ENCODE measurements around the gene GANC. TPM values are rescaled to one million over a fixed set of nuclear protein-coding genes. Genes with fewer than 3 reads are reported as not detected.

GANC gene
- total RNA-seq (2021): 18.5 to 20.5 TPM (median 19.6 TPM) in 3 replicates
- percentile 55 among the genes with signal in this experiment for Bru-seq, nascent RNA
- long read RNA-seq, experiment 1, full-length matches to known transcripts: 7 of 25 reads
- long read RNA-seq, experiment 1, partial matches to known transcripts: 6 of 25 reads
- long read RNA-seq, experiment 1, other reads (novel, unspliced or antisense): 12 of 25 reads
- long read RNA-seq, experiment 2, full-length matches to known transcripts: 7 of 22 reads
- long read RNA-seq, experiment 2, partial matches to known transcripts: 2 of 22 reads
- long read RNA-seq, experiment 2, other reads (novel, unspliced or antisense): 13 of 22 reads
- long read RNA-seq, experiment 3, partial matches to known transcripts: 0 of 7 reads
- long read RNA-seq, experiment 3, other reads (novel, unspliced or antisense): 6 of 7 reads

DNA sequence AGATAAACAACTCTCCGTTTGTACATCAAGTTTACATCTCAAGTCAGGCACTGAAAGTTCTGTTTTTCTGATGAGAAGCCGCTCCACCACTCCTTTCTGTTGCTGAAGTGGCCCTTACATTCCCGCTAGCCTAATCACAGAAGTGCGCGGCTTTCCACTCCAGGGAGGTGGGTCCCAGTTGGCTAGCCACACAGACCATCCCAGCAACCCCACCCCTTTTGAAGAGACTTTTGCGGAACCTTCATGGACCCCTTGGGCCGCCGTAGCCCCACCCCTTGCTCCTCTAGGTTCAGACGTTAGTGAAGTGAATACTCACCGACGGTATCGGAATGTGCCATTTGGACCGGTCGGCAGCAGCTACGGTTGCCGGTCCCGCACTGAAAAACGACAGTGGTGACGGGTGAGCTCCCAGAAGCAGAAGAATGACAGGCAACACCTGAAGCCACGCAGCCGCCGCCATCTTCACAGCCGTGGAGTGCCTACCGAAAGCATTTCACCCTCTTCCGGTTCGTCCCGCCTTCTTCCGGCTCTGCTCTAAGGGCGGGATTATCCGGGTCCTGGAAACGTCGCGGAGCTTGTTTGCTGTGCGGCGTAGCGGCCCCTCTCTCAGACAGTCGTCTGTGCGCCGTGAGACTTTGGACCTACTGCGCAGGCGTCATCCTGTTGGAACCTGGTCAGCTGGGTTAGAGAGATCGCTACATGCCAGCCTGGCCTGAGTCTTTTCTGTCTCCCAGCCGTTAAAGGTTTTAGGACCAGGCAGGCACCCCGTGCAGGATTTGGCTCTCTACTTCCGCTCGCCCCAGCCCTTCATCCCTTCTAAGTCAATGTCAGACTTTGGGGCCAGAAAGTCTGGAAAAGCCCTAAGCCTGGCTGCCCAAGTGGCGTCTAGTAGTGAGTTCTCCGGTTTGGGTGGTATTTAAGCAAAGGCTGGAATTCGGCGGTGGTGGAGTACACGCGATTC lies at the start of gene GANC, which contains the start of gene TMEM87A:
Gene GANC, plus strand, starts transcription at position 263 of the 961 bp plus-strand sequence. CDS start 1,281 bp downstream, outside the sequence.
Gene TMEM87A, minus strand, starts transcription at position 495 of the 961 bp plus-strand sequence. Its CDS starts 35 bp downstream, at position 460.
- H3K36me3 Mint-ChIP-seq: peaks cover 9% of the 10 kb centered on the region; the same call in 1 of the 2 replicates
- DNase-seq (ENCODE audit: low spot score) (peak; percentile 96), ATAC-seq (peak; percentile 96)
- H3K27me3 Mint-ChIP-seq (ENCODE audit: low read depth): no peaks in the 10 kb centered on the region
- peak within 1 kb of the TSS; percentile 97 for H3K4me3 Mint-ChIP-seq
- CTCF ChIA-PET: interaction anchor here (1.0 to 1.5 kb wide), 3 partner anchors 10 to 199 kb away, joined by 3 to 13 read pairs (median 4); no protein-coding TSS in a partner anchor
- POLR2A ChIA-PET: interaction anchor here (1.0 kb wide), 2 partner anchors 112 to 184 kb away, joined by 3 to 7 read pairs; no protein-coding TSS in a partner anchor
- no peaks in the 10 kb centered on the region for H3K9me3 Mint-ChIP-seq
- H3K27ac Mint-ChIP-seq: peak within 1 kb of the TSS; percentile 100
- H3K4me1 Mint-ChIP-seq: peaks cover 32% of the 10 kb centered on the region
- TF ChIP-seq STAT6 (CRISPR knock-in tag; conservative IDR thresholded peaks at IDR 0.05; ENCODE audit: low read depth) (no peak), GRHL2 (CRISPR knock-in tag; IDR thresholded peaks at IDR 0.05; ENCODE audit: insufficient replicate concordance, severe bottlenecking) (no peak), CREB1 (CRISPR knock-in tag; IDR thresholded peaks at IDR 0.05) (0 out of 2 replicates have a peak, but pooled peaks have one; percentile 20), SOX15 (CRISPR knock-in tag; IDR thresholded peaks at IDR 0.05) (no peak), TEAD4 (CRISPR knock-in tag; IDR thresholded peaks at IDR 0.05) (0 out of 2 replicates have a peak, but pooled peaks have one; percentile 18), ZNF396 (CRISPR knock-in tag; IDR thresholded peaks at IDR 0.05; ENCODE audit: borderline replicate concordance) (no peak), MAX (CRISPR knock-in tag; IDR thresholded peaks at IDR 0.05) (peak; percentile 84), ARID4B (CRISPR knock-in tag; IDR thresholded peaks at IDR 0.05; ENCODE audit: borderline replicate concordance) (peak; percentile 85; the same call in 1 of the 2 replicates), AFF4 (CRISPR knock-in tag; IDR thresholded peaks at IDR 0.05; ENCODE audit: borderline replicate concordance) (peak; percentile 54; the same call in 1 of the 2 replicates), MYBL2 (CRISPR knock-in tag; IDR thresholded peaks at IDR 0.05) (peak; percentile 78), TEAD1 (CRISPR knock-in tag; IDR thresholded peaks at IDR 0.05) (0 out of 2 replicates have a peak, but pooled peaks have one; percentile 43), GTF2I (CRISPR knock-in tag; conservative IDR thresholded peaks at IDR 0.05) (0 out of 2 replicates have a peak, but pooled peaks have one; percentile 13), FOXP1 (CRISPR knock-in tag; IDR thresholded peaks at IDR 0.05; ENCODE audit: borderline replicate concordance) (peak; percentile 66; the same call in 1 of the 2 replicates), ATF1 (CRISPR knock-in tag; IDR thresholded peaks at IDR 0.05) (0 out of 2 replicates have a peak, but pooled peaks have one; percentile 28), CREM (CRISPR knock-in tag; IDR thresholded peaks at IDR 0.05) (0 out of 2 replicates have a peak, but pooled peaks have one; percentile 36)
- TF ChIP-seq, protein P1, sequence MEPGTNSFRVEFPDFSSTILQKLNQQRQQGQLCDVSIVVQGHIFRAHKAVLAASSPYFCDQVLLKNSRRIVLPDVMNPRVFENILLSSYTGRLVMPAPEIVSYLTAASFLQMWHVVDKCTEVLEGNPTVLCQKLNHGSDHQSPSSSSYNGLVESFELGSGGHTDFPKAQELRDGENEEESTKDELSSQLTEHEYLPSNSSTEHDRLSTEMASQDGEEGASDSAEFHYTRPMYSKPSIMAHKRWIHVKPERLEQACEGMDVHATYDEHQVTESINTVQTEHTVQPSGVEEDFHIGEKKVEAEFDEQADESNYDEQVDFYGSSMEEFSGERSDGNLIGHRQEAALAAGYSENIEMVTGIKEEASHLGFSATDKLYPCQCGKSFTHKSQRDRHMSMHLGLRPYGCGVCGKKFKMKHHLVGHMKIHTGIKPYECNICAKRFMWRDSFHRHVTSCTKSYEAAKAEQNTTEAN (CRISPR knock-in tag; IDR thresholded peaks at IDR 0.05): 0 out of 2 replicates have a peak, but pooled peaks have one; percentile 35
- TF ChIP-seq, protein P2, sequence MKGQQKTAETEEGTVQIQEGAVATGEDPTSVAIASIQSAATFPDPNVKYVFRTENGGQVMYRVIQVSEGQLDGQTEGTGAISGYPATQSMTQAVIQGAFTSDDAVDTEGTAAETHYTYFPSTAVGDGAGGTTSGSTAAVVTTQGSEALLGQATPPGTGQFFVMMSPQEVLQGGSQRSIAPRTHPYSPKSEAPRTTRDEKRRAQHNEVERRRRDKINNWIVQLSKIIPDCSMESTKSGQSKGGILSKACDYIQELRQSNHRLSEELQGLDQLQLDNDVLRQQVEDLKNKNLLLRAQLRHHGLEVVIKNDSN (CRISPR knock-in tag; IDR thresholded peaks at IDR 0.05): no peak

All from WTC11 (cell line).